ENCODE results near the gene COBL.
A peak's percentile ranks its signal among the peaks of the same experiment; 100 is the strongest.

The COBL gene

GRCh38 chr7:51312951-51313737 lies 3.5 kb downstream of the COBL start:
- H3K4me3 ChIP-seq (ENCODE audit: low read length in 2 of 2), result no peak overlapping the region
- peak overlapping the region in 1 of 2 donors; percentile 31 for H3K9ac ChIP-seq (ENCODE audit: low read length in 2 of 2)
- peaks cover 39% of the 10 kb centered on the region for H3K4me1 ChIP-seq (ENCODE audit: control insufficient read depth, insufficient read depth, low read length)
- H3K36me3 ChIP-seq (ENCODE audit: control insufficient read depth in 2 of 2, insufficient read depth in 2 of 2, low read length in 2 of 2), result no peaks in the 10 kb centered on the region
- no peaks in the 10 kb centered on the region for H3K9me3 ChIP-seq (ENCODE audit: control insufficient read depth in 2 of 2, low read length in 2 of 2)
- peak overlapping the region; percentile 60 for H3K27ac ChIP-seq (ENCODE audit: low read length)
- peaks cover 0 to 3% of the 10 kb centered on the region in 2 donors for H3K27me3 ChIP-seq (ENCODE audit: control insufficient read depth in 1 of 2, insufficient read depth in 2 of 2, low read length in 2 of 2)

GRCh38 chr7:51311166-51311565 lies 5.4 kb downstream of the COBL start:
- no peaks in the 10 kb centered on the region for H3K27me3 ChIP-seq (ENCODE audit: control insufficient read depth in 1 of 2, insufficient read depth in 2 of 2, low read length in 2 of 2)
- no peaks in the 10 kb centered on the region for H3K9me3 ChIP-seq (ENCODE audit: control insufficient read depth in 2 of 2, low read length in 2 of 2)
- H3K9ac ChIP-seq (ENCODE audit: low read length in 2 of 2), result no peak overlapping the region
- no peaks in the 10 kb centered on the region for H3K36me3 ChIP-seq (ENCODE audit: control insufficient read depth in 2 of 2, insufficient read depth in 2 of 2, low read length in 2 of 2)
- H3K27ac ChIP-seq (ENCODE audit: low read length), result no peak overlapping the region
- peaks cover 41% of the 10 kb centered on the region for H3K4me1 ChIP-seq (ENCODE audit: control insufficient read depth, insufficient read depth, low read length)
- no peak overlapping the region for H3K4me3 ChIP-seq (ENCODE audit: low read length in 2 of 2)

- H3K27me3 ChIP-seq (ENCODE audit: control insufficient read depth in 1 of 2, insufficient read depth in 2 of 2, low read length in 2 of 2), result no peaks in the 10 kb centered on the region
- H3K4me1 ChIP-seq (ENCODE audit: control insufficient read depth, insufficient read depth, low read length), result peaks cover 42% of the 10 kb centered on the region
- H3K36me3 ChIP-seq (ENCODE audit: control insufficient read depth in 2 of 2, insufficient read depth in 2 of 2, low read length in 2 of 2), result no peaks in the 10 kb centered on the region
- no peaks in the 10 kb centered on the region for H3K9me3 ChIP-seq (ENCODE audit: control insufficient read depth in 2 of 2, low read length in 2 of 2)
- peak overlapping the region; percentile 53 for H3K27ac ChIP-seq (ENCODE audit: low read length)
- H3K9ac ChIP-seq (ENCODE audit: low read length in 2 of 2), result no peak overlapping the region
- H3K4me3 ChIP-seq (ENCODE audit: low read length in 2 of 2), result no peak overlapping the region
Observed at GRCh38 chr7:51310131-51310583, 6.5 kb downstream of the COBL start.

DNA sequence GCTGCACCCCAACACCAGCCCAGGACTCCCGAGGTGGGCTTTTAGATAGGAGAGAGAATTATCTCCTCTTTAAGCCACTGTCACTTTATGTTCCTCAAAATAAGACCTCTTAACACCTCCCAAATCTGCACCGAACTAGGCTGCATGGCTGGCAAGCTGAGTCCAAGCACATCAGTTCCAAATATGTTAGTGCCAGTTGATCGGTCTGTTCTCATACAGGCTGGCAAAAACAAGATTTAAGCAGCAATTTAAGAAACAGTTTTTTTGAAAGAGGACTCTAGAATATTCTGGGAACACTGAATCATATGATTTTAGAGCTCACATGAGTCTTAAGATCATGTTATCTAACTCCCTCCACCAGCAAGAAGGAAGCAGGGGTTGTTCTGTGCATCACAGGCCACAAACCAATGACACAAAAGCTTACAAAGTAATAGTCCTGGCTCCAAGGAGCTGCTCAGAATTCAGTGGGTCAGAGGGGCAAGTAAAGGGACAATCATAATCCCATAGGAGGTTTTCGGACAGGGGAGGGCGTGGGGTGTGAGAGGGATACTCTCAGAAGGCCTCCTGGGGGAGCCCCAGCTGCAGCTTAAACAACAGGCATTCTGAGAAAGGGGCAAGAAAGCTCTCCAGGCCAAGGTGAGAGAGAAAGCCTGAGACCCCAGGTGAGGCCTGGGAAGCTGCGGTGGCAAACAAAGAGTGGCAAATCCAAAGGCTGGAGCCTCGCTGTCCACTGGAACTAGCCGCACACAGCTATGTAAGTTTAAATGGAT lies 7.1 kb downstream of the COBL start:
- Histone ChIP-seq H3K27ac (ENCODE audit: low read length) (peak overlapping the region; percentile 53), H3K27me3 (ENCODE audit: control insufficient read depth in 1 of 2, insufficient read depth in 2 of 2, low read length in 2 of 2) (no peaks in the 10 kb centered on the region), H3K9ac (ENCODE audit: low read length in 2 of 2) (no peak overlapping the region), H3K36me3 (ENCODE audit: control insufficient read depth in 2 of 2, insufficient read depth in 2 of 2, low read length in 2 of 2) (no peaks in the 10 kb centered on the region), H3K9me3 (ENCODE audit: control insufficient read depth in 2 of 2, low read length in 2 of 2) (no peaks in the 10 kb centered on the region), H3K4me1 (ENCODE audit: control insufficient read depth, insufficient read depth, low read length) (peaks cover 42% of the 10 kb centered on the region), H3K4me3 (ENCODE audit: low read length in 2 of 2) (no peak overlapping the region)

GRCh38 chr7:51308696-51309095 lies 7.9 kb downstream of the COBL start:
- Histone ChIP-seq H3K27ac (ENCODE audit: low read length) (no peak overlapping the region), H3K9ac (ENCODE audit: low read length in 2 of 2) (no peak overlapping the region), H3K9me3 (ENCODE audit: control insufficient read depth in 2 of 2, low read length in 2 of 2) (no peaks in the 10 kb centered on the region), H3K36me3 (ENCODE audit: control insufficient read depth in 2 of 2, insufficient read depth in 2 of 2, low read length in 2 of 2) (no peaks in the 10 kb centered on the region), H3K4me1 (ENCODE audit: control insufficient read depth, insufficient read depth, low read length) (peaks cover 38% of the 10 kb centered on the region), H3K27me3 (ENCODE audit: control insufficient read depth in 1 of 2, insufficient read depth in 2 of 2, low read length in 2 of 2) (no peaks in the 10 kb centered on the region), H3K4me3 (ENCODE audit: low read length in 2 of 2) (peak overlapping the region in 1 of 2 donors; percentile 40)

- no peaks in the 10 kb centered on the region for H3K27me3 ChIP-seq (ENCODE audit: control insufficient read depth in 1 of 2, insufficient read depth in 2 of 2, low read length in 2 of 2)
- no peaks in the 10 kb centered on the region for H3K9me3 ChIP-seq (ENCODE audit: control insufficient read depth in 2 of 2, low read length in 2 of 2)
- no peak overlapping the region for H3K9ac ChIP-seq (ENCODE audit: low read length in 2 of 2)
- H3K4me3 ChIP-seq (ENCODE audit: low read length in 2 of 2), result peak overlapping the region in 1 of 2 donors; percentile 40
- H3K4me1 ChIP-seq (ENCODE audit: control insufficient read depth, insufficient read depth, low read length), result peaks cover 38% of the 10 kb centered on the region
- H3K36me3 ChIP-seq (ENCODE audit: control insufficient read depth in 2 of 2, insufficient read depth in 2 of 2, low read length in 2 of 2), result no peaks in the 10 kb centered on the region
- H3K27ac ChIP-seq (ENCODE audit: low read length), result no peak overlapping the region
Observed at GRCh38 chr7:51308265-51308664, 8.3 kb downstream of the COBL start.

- Histone ChIP-seq H3K36me3 (ENCODE audit: control insufficient read depth in 2 of 2, insufficient read depth in 2 of 2, low read length in 2 of 2) (no peaks in the 10 kb centered on the region), H3K4me3 (ENCODE audit: low read length in 2 of 2) (peak overlapping the region in 1 of 2 donors; percentile 40), H3K27ac (ENCODE audit: low read length) (no peak overlapping the region), H3K9ac (ENCODE audit: low read length in 2 of 2) (no peak overlapping the region), H3K4me1 (ENCODE audit: control insufficient read depth, insufficient read depth, low read length) (peaks cover 40% of the 10 kb centered on the region), H3K27me3 (ENCODE audit: control insufficient read depth in 1 of 2, insufficient read depth in 2 of 2, low read length in 2 of 2) (no peaks in the 10 kb centered on the region), H3K9me3 (ENCODE audit: control insufficient read depth in 2 of 2, low read length in 2 of 2) (no peaks in the 10 kb centered on the region)
Observed at GRCh38 chr7:51307651-51308210, 8.9 kb downstream of the COBL start.

- Histone ChIP-seq H3K9me3 (ENCODE audit: control insufficient read depth in 2 of 2, low read length in 2 of 2) (no peaks in the 10 kb centered on the region), H3K4me1 (ENCODE audit: control insufficient read depth, insufficient read depth, low read length) (peaks cover 39% of the 10 kb centered on the region), H3K27ac (ENCODE audit: low read length) (peak overlapping the region; percentile 41), H3K9ac (ENCODE audit: low read length in 2 of 2) (no peak overlapping the region), H3K4me3 (ENCODE audit: low read length in 2 of 2) (no peak overlapping the region), H3K27me3 (ENCODE audit: control insufficient read depth in 1 of 2, insufficient read depth in 2 of 2, low read length in 2 of 2) (no peaks in the 10 kb centered on the region), H3K36me3 (ENCODE audit: control insufficient read depth in 2 of 2, insufficient read depth in 2 of 2, low read length in 2 of 2) (no peaks in the 10 kb centered on the region)
Observed at GRCh38 chr7:51306761-51307160, 9.8 kb downstream of the COBL start.

GRCh38 chr7:51304729-51305128 lies 11.9 kb downstream of the COBL start:
- Histone ChIP-seq H3K9me3 (ENCODE audit: control insufficient read depth in 2 of 2, low read length in 2 of 2) (no peaks in the 10 kb centered on the region), H3K4me3 (ENCODE audit: low read length in 2 of 2) (no peak overlapping the region), H3K36me3 (ENCODE audit: control insufficient read depth in 2 of 2, insufficient read depth in 2 of 2, low read length in 2 of 2) (no peaks in the 10 kb centered on the region), H3K27ac (ENCODE audit: low read length) (no peak overlapping the region), H3K27me3 (ENCODE audit: control insufficient read depth in 1 of 2, insufficient read depth in 2 of 2, low read length in 2 of 2) (no peaks in the 10 kb centered on the region), H3K4me1 (ENCODE audit: control insufficient read depth, insufficient read depth, low read length) (peaks cover 39% of the 10 kb centered on the region), H3K9ac (ENCODE audit: low read length in 2 of 2) (no peak overlapping the region)

- Histone ChIP-seq H3K9ac (ENCODE audit: low read length in 2 of 2) (no peak overlapping the region), H3K9me3 (ENCODE audit: control insufficient read depth in 2 of 2, low read length in 2 of 2) (no peaks in the 10 kb centered on the region), H3K4me3 (ENCODE audit: low read length in 2 of 2) (no peak overlapping the region), H3K27ac (ENCODE audit: low read length) (no peak overlapping the region), H3K4me1 (ENCODE audit: control insufficient read depth, insufficient read depth, low read length) (peaks cover 25% of the 10 kb centered on the region), H3K27me3 (ENCODE audit: control insufficient read depth in 1 of 2, insufficient read depth in 2 of 2, low read length in 2 of 2) (no peaks in the 10 kb centered on the region), H3K36me3 (ENCODE audit: control insufficient read depth in 2 of 2, insufficient read depth in 2 of 2, low read length in 2 of 2) (no peaks in the 10 kb centered on the region)
Observed at GRCh38 chr7:51303142-51303525, 13.5 kb downstream of the COBL start.
